GM10266 (cell line): ENCODE results near the gene BIRC6.
"Not testable (repeated sequence)": the region's sequence is repeated elsewhere in the genome, so short reads cannot be mapped to it uniquely, and the experiment has no call there.

Source experiments
- DNase-seq: peaks from one replicate; pipeline ENCODE4 v3.0.0; 2012; ENCODE audit errors: extremely low spot score
- CTCF ChIP-seq: IDR thresholded peaks from 2 replicates; pipeline ENCODE4 v1.5.1; 2012; ENCODE audit warnings: mild to moderate bottlenecking, low read depth; ENCODE audit not compliant: control insufficient read depth, insufficient read depth; ENCODE audit errors: missing control alignments

BIRC6 gene

GRCh38 chr2:32516567-32516966 is 159.7 kb downstream of the BIRC6 start:
- DNase-seq, result no peak
- no peak for TF ChIP-seq CTCF

GRCh38 chr2:32522770-32523169 is 165.9 kb downstream of the BIRC6 start:
- no peak for TF ChIP-seq CTCF
- DNase-seq, result no peak

GRCh38 chr2:32523686-32524085 is 166.9 kb downstream of the BIRC6 start:
- no peak for DNase-seq
- no peak for TF ChIP-seq CTCF

GRCh38 chr2:32532341-32532740 is 175.5 kb downstream of the BIRC6 start:
- no peak for DNase-seq
- no peak for TF ChIP-seq CTCF

- no peak for TF ChIP-seq CTCF
Observed at GRCh38 chr2:32532961-32533360, 176.1 kb downstream of the BIRC6 start.

GRCh38 chr2:32534831-32535230 is 178.0 kb downstream of the BIRC6 start:
- no peak for DNase-seq
- TF ChIP-seq CTCF, result no peak

More at GRCh38 chr2:32532961-32533360, 176.1 kb downstream of the BIRC6 start:
- no peak for DNase-seq

GRCh38 chr2:32538735-32539134 is 181.9 kb downstream of the BIRC6 start:
- no peak for TF ChIP-seq CTCF
- no peak for DNase-seq

GRCh38 chr2:32552483-32552882 is 195.7 kb downstream of the BIRC6 start:
- not testable (repeated sequence) for DNase-seq
